ENCODE results near the gene HOXD3.

The HOXD3 gene

GRCh38 chr2:176177580-176178037 lies 20.5 kb downstream of the HOXD3 start:
- DNase-seq (ENCODE audit: low spot score): no peak

GRCh38 chr2:176178038-176178756 lies 21.1 kb downstream of the HOXD3 start:
- no peak for DNase-seq (ENCODE audit: low spot score)

- no peak for DNase-seq (ENCODE audit: low spot score)
These were observed 21.7 kb downstream of the HOXD3 start for GRCh38 chr2:176178757-176179295.

GRCh38 chr2:176181551-176181950 lies 24.4 kb downstream of the HOXD3 start:
- DNase-seq (ENCODE audit: low spot score): no peak

- no peak for DNase-seq (ENCODE audit: low spot score)
These were observed 25.6 kb downstream of the HOXD3 start for GRCh38 chr2:176182671-176183070.

- no peak for DNase-seq (ENCODE audit: low spot score)
These were observed 27.6 kb downstream of the HOXD3 start for GRCh38 chr2:176184749-176185148.

- no peak for DNase-seq (ENCODE audit: low spot score)
These were observed 28.9 kb downstream of the HOXD3 start for GRCh38 chr2:176186024-176186423.

- DNase-seq (ENCODE audit: low spot score): no peak
These were observed 30.2 kb downstream of the HOXD3 start for GRCh38 chr2:176187200-176187898.

- peak; percentile 48 for DNase-seq (ENCODE audit: low spot score)
These were observed 31.0 kb downstream of the HOXD3 start, which contains the start of gene HOXD1 for GRCh38 chr2:176187899-176188773. Gene HOXD1 (plus strand): TSS chr2:176188668. CDS start chr2:176188802, 134 bp downstream.

- DNase-seq (ENCODE audit: low spot score): no peak
These were observed 31.9 kb downstream of the HOXD3 start for GRCh38 chr2:176188774-176189680.

- DNase-seq (ENCODE audit: low spot score): no peak
These were observed 32.9 kb downstream of the HOXD3 start for GRCh38 chr2:176189681-176190641.

GRCh38 chr2:176192351-176192750 lies 35.2 kb downstream of the HOXD3 start:
- no peak for DNase-seq (ENCODE audit: low spot score)

- no peak for DNase-seq (ENCODE audit: low spot score)
These were observed 35.9 kb downstream of the HOXD3 start for GRCh38 chr2:176193048-176193447.

- DNase-seq (ENCODE audit: low spot score): no peak
These were observed 42.8 kb downstream of the HOXD3 start for GRCh38 chr2:176199902-176200301.

GRCh38 chr2:176200971-176201370 lies 43.9 kb downstream of the HOXD3 start:
- no peak for DNase-seq (ENCODE audit: low spot score)

- no peak for DNase-seq (ENCODE audit: low spot score)
These were observed 45.4 kb downstream of the HOXD3 start for GRCh38 chr2:176202491-176202890.

- DNase-seq (ENCODE audit: low spot score): no peak
These were observed 48.0 kb downstream of the HOXD3 start for GRCh38 chr2:176205126-176205525.

- DNase-seq (ENCODE audit: low spot score): no peak
These were observed 49.0 kb downstream of the HOXD3 start for GRCh38 chr2:176206136-176206535.

- DNase-seq (ENCODE audit: low spot score): no peak
These were observed 49.6 kb downstream of the HOXD3 start for GRCh38 chr2:176206682-176207081.

GRCh38 chr2:176211110-176211509 lies 54.0 kb downstream of the HOXD3 start:
- no peak for DNase-seq (ENCODE audit: low spot score)

Data from Ammon's horn (tissue), 1 donor.